ENCODE measurements around the gene FMN2.

The FMN2 gene

GRCh38 chr1:240207073-240207709 is 115.5 kb downstream of the FMN2 start:
- no peak for DNase-seq

- DNase-seq, result no peak
Observed at GRCh38 chr1:240210026-240210425, 118.3 kb downstream of the FMN2 start.

- DNase-seq, result no peak
Observed at GRCh38 chr1:240212556-240212955, 120.9 kb downstream of the FMN2 start.

- DNase-seq, result no peak
Observed at GRCh38 chr1:240217403-240217802, 125.7 kb downstream of the FMN2 start.

GRCh38 chr1:240219104-240219503 is 127.4 kb downstream of the FMN2 start:
- no peak for DNase-seq

- no peak for DNase-seq
Observed at GRCh38 chr1:240226102-240226501, 134.4 kb downstream of the FMN2 start.

GRCh38 chr1:240230816-240231215 is 139.1 kb downstream of the FMN2 start:
- DNase-seq, result no peak

GRCh38 chr1:240232530-240232929 is 140.8 kb downstream of the FMN2 start:
- no peak for DNase-seq

- DNase-seq, result no peak
Observed at GRCh38 chr1:240234485-240235210, 143.0 kb downstream of the FMN2 start.

GRCh38 chr1:240235521-240236288 is 144.0 kb downstream of the FMN2 start:
- no peak for DNase-seq

GRCh38 chr1:240237305-240237721 is 145.6 kb downstream of the FMN2 start:
- DNase-seq, result no peak

GRCh38 chr1:240239309-240239708 is 147.6 kb downstream of the FMN2 start:
- no peak for DNase-seq

- DNase-seq, result no peak
Observed at GRCh38 chr1:240241278-240241677, 149.6 kb downstream of the FMN2 start.

- peak; percentile 28 for DNase-seq
Observed at GRCh38 chr1:240242601-240243144, 151.0 kb downstream of the FMN2 start.

- DNase-seq, result no peak
Observed at GRCh38 chr1:240244968-240245628, 153.4 kb downstream of the FMN2 start.

GRCh38 chr1:240245629-240246020 is 153.9 kb downstream of the FMN2 start:
- DNase-seq, result no peak

- DNase-seq, result no peak
Observed at GRCh38 chr1:240247899-240248298, 156.2 kb downstream of the FMN2 start.

- DNase-seq, result no peak
Observed at GRCh38 chr1:240254006-240254405, 162.3 kb downstream of the FMN2 start.

GRCh38 chr1:240254778-240255291 is 163.2 kb downstream of the FMN2 start:
- DNase-seq, result no peak

GRCh38 chr1:240255922-240256321 is 164.2 kb downstream of the FMN2 start:
- DNase-seq, result no peak

GRCh38 chr1:240256836-240257503 is 165.3 kb downstream of the FMN2 start:
- DNase-seq, result no peak

GRCh38 chr1:240258910-240259309 is 167.2 kb downstream of the FMN2 start:
- DNase-seq, result no peak
